MM.1S (cell line): ENCODE data around the gene CISTR.

Experiments used
- EZH2phosphoT487 ChIP-seq: fragments of 300-600 bp; sonication (generic); IDR thresholded peaks from 2 replicates; pipeline ENCODE4 v1.6.1; 2018; ENCODE audit warnings: antibody characterized with exemption, low read length
- TF ChIP-seq, protein P1 (sequence below): fragments of 300-600 bp; sonication (generic); IDR thresholded peaks from 2 replicates; pipeline ENCODE4 v1.5.1; 2016; ENCODE audit warnings: antibody characterized with exemption, low read length, mixed read lengths

DNA sequence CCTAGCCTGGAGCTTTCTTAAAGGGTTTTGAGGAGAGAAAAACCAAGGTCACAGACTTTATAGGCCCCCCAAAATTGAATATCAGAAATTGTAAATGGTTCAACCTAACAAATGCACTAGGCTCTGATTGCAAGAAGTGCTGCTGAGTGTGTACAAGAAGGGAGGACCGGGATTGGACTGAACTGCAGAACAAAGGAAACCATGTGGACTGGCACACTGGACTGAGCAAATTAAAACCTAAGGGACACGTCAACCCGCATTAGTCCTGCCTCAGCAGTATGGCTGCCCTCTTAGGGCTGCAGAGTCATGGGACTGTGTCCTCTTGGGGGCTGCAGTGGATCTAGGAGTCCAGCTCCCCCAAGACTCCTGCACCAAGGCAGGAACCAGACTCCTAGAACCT is 842 bp upstream of the CISTR start:
- TF ChIP-seq, protein P1, sequence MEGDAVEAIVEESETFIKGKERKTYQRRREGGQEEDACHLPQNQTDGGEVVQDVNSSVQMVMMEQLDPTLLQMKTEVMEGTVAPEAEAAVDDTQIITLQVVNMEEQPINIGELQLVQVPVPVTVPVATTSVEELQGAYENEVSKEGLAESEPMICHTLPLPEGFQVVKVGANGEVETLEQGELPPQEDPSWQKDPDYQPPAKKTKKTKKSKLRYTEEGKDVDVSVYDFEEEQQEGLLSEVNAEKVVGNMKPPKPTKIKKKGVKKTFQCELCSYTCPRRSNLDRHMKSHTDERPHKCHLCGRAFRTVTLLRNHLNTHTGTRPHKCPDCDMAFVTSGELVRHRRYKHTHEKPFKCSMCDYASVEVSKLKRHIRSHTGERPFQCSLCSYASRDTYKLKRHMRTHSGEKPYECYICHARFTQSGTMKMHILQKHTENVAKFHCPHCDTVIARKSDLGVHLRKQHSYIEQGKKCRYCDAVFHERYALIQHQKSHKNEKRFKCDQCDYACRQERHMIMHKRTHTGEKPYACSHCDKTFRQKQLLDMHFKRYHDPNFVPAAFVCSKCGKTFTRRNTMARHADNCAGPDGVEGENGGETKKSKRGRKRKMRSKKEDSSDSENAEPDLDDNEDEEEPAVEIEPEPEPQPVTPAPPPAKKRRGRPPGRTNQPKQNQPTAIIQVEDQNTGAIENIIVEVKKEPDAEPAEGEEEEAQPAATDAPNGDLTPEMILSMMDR: no peak
- TF ChIP-seq EZH2phosphoT487: no peak
